NB4 (cell line): ENCODE data around the gene DRD3.

ENCODE experiments used
- POLR2A ChIP-seq: IDR thresholded peaks from 2 replicates; pipeline ENCODE4 v1.6.1; 2011; ENCODE audit warnings: mild to moderate bottlenecking; ENCODE audit not compliant: insufficient read length; ENCODE audit errors: extremely low read depth
- TF ChIP-seq, protein P1 (sequence below): IDR thresholded peaks from one replicate; pipeline ENCODE4 v1.5.1; 2012; ENCODE audit warnings: low read depth, low read length
- TF ChIP-seq, protein P2 (sequence below): IDR thresholded peaks from 2 replicates; pipeline ENCODE4 v1.6.1; 2011; ENCODE audit warnings: low read depth, low read length

DNA sequence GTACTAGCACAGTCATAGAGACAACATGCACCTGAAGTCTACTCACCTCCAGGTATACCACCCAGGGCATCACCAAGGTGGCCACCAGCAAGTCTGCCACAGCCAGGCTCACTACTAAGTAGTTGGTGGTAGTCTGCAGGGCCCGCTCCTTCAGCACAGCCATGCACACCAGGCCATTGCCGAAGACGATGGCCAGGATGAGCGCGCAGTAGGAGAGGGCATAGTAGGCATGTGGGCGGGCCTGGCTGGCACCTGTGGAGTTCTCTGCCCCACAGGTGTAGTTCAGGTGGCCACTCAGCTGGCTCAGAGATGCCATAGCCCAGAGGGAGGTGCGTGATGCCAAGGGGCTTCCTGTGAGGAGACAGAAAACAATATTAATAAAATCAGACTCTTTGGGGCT is 7.2 kb downstream of the DRD3 start:
- TF ChIP-seq, protein P1, sequence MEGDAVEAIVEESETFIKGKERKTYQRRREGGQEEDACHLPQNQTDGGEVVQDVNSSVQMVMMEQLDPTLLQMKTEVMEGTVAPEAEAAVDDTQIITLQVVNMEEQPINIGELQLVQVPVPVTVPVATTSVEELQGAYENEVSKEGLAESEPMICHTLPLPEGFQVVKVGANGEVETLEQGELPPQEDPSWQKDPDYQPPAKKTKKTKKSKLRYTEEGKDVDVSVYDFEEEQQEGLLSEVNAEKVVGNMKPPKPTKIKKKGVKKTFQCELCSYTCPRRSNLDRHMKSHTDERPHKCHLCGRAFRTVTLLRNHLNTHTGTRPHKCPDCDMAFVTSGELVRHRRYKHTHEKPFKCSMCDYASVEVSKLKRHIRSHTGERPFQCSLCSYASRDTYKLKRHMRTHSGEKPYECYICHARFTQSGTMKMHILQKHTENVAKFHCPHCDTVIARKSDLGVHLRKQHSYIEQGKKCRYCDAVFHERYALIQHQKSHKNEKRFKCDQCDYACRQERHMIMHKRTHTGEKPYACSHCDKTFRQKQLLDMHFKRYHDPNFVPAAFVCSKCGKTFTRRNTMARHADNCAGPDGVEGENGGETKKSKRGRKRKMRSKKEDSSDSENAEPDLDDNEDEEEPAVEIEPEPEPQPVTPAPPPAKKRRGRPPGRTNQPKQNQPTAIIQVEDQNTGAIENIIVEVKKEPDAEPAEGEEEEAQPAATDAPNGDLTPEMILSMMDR, result no peak
- no peak for TF ChIP-seq POLR2A
- TF ChIP-seq, protein P2, sequence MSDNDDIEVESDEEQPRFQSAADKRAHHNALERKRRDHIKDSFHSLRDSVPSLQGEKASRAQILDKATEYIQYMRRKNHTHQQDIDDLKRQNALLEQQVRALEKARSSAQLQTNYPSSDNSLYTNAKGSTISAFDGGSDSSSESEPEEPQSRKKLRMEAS, result no peak
